Muscle of back (tissue), 11 donors: ENCODE results near the gene FIP1L1. TPM values are rescaled to one million over a fixed set of nuclear protein-coding genes. Genes with fewer than 3 reads are reported as not detected.

Experiments
- DNase-seq, 3 donors: peaks; one replicate each; pipeline versions ENCODE4 v3.0.0 to v3.0.0-alpha.2; 2013
- polyA plus RNA-seq, 10 donors: library from polyadenylated mRNA; unstranded; fragments of 120-200 nt; gene quantifications; one replicate each; pipeline ENCODE4 v1.2.1, GENCODE V29; 2013; ENCODE audit not compliant: insufficient read length in 10 of 10

Gene FIP1L1
- polyA plus RNA-seq, 10 donors, result 38.9 to 49.7 (median 46.0) TPM

DNA sequence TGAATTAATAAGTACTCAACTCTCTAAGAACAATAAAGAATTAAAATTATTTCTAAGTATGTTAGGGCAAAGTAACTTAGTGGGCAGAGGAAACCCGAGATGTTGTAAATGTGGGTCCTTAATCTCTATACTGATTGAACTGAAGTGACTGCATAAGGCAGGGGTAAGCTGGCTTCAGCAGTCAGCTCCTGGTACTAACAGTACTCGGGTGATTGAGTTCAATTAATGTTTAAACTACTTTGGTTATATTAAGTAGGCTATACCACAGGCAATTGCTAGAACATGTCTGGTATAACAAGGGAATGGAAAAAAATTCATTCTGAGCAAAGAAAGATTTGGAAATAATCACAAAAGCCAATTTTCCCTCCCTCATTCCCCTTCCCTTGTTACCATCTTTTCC lies 123.1 kb downstream of the FIP1L1 start:
- no peak for DNase-seq

DNA sequence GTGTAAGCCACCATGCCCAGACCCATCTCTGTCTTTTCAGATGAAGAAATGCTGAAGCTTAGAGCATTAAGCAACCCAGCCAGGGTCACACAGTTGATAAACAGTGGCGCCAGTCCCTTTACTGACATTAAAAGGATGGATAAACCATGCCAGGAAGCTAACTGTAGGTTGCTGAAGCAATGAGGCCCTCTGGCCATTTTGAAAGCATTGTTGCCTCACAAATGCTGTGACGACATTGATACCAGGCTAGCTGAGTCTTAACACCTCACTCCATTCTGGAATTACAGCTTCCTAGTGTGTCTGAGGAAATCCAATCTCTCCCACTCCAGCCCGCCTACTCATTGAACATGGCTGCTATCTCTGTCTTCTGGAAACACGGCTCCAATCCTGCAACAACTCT lies 124.1 kb downstream of the FIP1L1 start:
- DNase-seq, result no peak

DNA sequence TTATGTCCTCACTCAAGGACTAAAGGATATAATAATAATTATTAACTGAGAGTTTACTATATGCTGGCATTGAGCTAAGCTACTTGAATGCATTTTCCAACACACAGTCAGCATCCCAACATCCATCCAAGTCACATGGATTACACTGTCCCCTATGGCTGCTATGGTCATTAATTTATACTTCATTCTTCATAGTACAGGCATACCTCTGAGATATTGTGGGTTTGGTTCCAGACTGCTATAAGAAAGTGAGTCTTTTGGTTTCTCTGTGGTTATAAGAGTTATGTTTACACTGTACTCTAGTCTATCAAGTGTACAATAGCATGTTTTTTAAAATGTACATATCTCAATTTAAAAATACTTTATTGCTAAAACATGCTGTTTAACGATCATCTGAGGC lies 124.7 kb downstream of the FIP1L1 start:
- peak in 1 of 3 donors; percentile 33 for DNase-seq

DNA sequence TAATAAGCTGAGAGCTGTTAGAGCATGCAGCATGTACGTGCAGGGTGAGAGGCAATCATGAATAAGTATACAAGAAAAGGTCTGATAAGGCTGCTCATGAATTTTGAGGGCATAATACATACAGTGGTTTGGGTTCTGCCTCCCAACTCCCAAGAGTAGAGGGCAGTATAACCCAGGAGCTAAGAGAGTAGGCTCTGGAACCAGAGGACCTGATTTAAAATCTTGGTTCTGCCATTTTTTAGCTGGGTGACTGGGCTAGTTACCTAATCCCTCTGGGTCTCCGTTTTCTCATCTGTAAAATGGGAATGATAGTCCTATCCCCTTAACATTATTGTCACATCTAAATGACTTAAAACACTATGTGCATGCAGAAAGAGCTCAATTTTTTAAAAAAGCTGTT lies 128.5 kb downstream of the FIP1L1 start:
- DNase-seq, result no peak

DNA sequence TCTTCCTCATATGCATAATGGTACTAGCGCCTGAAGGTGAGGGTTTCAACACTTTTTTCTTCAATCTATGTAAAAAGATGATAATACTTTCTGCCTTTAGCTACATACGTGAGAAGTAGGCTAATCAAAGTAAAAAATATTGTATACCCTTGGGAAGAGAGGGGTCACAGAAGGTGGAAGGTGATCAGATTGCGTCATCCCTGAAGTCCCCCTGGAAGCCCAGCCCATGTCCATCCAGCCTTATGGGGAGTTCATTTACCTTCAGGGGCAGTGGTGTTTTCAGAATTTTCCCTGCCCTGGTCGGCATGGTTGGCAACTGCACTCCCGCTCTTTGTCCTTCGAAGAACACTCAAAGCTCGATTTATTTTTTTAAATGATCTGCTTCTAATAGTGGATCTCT lies 129.6 kb downstream of the FIP1L1 start:
- DNase-seq, result peak in 1 of 3 donors; percentile 15

DNA sequence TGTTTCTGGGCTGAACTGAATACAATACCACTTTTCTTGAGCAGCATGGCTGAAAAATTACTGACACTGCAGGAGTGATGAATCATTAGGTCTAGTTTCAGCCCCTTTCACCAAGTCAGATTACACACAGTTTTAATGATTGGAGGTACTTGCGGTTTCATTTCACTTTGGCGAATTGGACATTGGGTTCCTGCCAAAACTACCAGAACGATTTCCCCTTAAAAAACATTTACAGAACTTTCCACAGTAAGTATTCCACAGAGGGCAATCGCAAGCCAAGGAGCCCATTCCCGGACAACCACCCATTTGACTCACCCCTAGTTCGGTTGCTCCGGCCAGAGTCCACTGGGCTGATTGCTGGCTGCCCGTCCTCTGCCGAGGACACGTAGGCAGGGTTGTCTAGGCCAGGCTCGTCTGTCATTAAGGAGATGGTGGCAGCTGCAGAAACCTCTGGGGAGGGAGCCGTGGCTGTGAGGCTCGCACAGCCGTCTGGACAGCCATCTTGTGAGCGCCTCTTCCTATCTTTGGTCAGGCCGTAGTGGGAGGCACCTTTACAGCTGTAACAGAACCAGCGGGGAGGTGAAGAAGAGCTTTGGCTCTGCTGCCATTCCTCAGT lies 130.3 kb downstream of the FIP1L1 start:
- peak; percentile 55 to 76 (median 74) for DNase-seq

DNA sequence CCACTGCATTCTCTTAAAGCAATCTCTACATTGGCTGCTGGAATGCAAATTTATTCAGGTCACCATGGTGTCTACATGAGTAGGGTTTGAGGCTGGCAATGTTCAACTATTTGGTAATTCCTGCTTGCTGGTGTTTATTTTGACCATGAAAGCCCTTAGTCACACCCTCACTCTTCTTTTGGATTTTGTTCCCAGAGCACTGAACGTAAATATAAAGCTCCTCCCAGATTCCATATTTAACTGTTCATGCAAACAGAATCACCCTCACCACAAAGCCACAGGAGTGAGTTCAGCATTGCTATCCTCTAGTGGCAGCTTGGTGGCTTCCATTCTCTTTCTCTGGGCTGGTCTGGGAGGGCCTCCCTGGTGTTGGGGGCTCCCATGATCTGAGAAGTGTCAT lies 131.0 kb downstream of the FIP1L1 start:
- DNase-seq, result peak in 1 of 3 donors; percentile 49

DNA sequence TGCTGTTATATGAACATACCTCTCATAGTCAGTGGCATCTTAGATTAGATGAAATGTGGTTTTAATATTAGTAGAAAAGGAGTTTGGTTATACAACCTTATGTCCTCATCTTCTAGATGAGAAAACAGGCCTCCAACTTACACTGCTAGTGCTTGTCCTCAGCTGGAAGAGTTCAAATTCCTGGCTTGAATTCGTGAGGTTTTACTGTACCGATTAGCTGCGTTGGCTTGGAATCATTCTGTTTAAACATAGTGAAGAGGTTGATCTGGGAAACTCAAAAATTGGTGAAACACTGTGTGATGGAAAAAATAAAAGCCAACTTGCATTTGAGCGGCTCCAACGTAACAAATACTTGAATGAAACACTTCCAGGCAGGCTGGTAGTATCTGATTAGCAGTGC lies 132.9 kb downstream of the FIP1L1 start:
- peak in 1 of 3 donors; percentile 48 for DNase-seq

Other genes with a start within 250 kb of the FIP1L1 start
- gene SCFD2, start 11.6 kb upstream of the FIP1L1 start, polyA plus RNA-seq, result 10 to 100 TPM in 9 of 10 donors, 1 to 10 TPM in 1; 9.9 to 13.4 (median 11.3) TPM
- 1 to 10 TPM; 3.5 to 6.0 (median 4.4) TPM for gene LNX1, start 213.8 kb downstream of the FIP1L1 start, polyA plus RNA-seq